Tibial nerve (tissue), 4 donors: Measurements from ENCODE around the gene TBL3.

Experiments
- CTCF ChIP-seq, 5 experiments: fragments of 200-600 bp in 3 of 5; fragments of 450-650 bp in 2 of 5; sonication (generic) in 3 of 5; IDR thresholded peaks; one replicate each; pipeline ENCODE4 v1.5.1; 2016 to 2019; ENCODE audit warnings: antibody characterized with exemption in 5 of 5, mild to moderate bottlenecking in 3 of 5, moderate library complexity in 2 of 5
- EP300 ChIP-seq, 2 donors: sonication (generic); formaldehyde crosslinking; IDR thresholded peaks; one replicate each; pipeline ENCODE4 v1.6.1; 2017; ENCODE audit warnings: antibody characterized with exemption in 2 of 2, mild to moderate bottlenecking in 1 of 2
- POLR2A ChIP-seq, 2 donors: fragments of 450-650 bp; IDR thresholded peaks; one replicate each; pipeline ENCODE4 v1.6.1; 2017; ENCODE audit warnings: antibody characterized with exemption in 2 of 2, mild to moderate bottlenecking in 2 of 2, moderate library complexity in 2 of 2

- TF ChIP-seq CTCF (IDR thresholded peaks at IDR 0.05) (no peak), POLR2A (IDR thresholded peaks at IDR 0.05) (no peak), EP300 (IDR thresholded peaks at IDR 0.05) (no peak)
These were observed 56.3 kb downstream of the TBL3 start for GRCh38 chr16:2028146-2028545.
